SJCRH30 (cell line): ENCODE measurements around the gene RIPOR1. TPM values are rescaled to one million over a fixed set of nuclear protein-coding genes. Genes with fewer than 3 reads are reported as not detected.
A peak's percentile ranks its signal among the peaks of the same experiment; 100 is the strongest.
"Not testable (repeated sequence)": the region's sequence is repeated elsewhere in the genome, so short reads cannot be mapped to it uniquely, and the experiment has no call there.

Source experiments
- DNase-seq, 2 experiments: peaks; one replicate each; pipeline ENCODE4 v3.0.0-alpha.2; 2015 to 2020
- H3K27ac ChIP-seq: fragments of 250-450 bp; sonication (Bioruptor Pico); 2 replicates; pipeline ENCODE4 v1.5.1; 2020; ENCODE audit warnings: mild to moderate bottlenecking, moderate library complexity
- H3K27me3 ChIP-seq: fragments of 250-450 bp; sonication (Bioruptor Pico); 2 replicates; pipeline ENCODE4 v1.5.1; 2020; ENCODE audit warnings: mild to moderate bottlenecking, moderate library complexity
- H3K36me3 ChIP-seq: fragments of 250-450 bp; sonication (Bioruptor Pico); 2 replicates; pipeline ENCODE4 v1.5.1; 2020; ENCODE audit warnings: mild to moderate bottlenecking, moderate library complexity
- H3K4me1 ChIP-seq: fragments of 250-450 bp; sonication (Bioruptor Pico); 2 replicates; pipeline ENCODE4 v1.5.1; 2020; ENCODE audit warnings: mild to moderate bottlenecking, moderate library complexity
- H3K4me3 ChIP-seq: fragments of 250-450 bp; sonication (Bioruptor Pico); 2 replicates; pipeline ENCODE4 v1.5.1; 2020; ENCODE audit warnings: mild to moderate bottlenecking, moderate library complexity
- H3K9me3 ChIP-seq: fragments of 250-450 bp; sonication (Bioruptor Pico); replicated peaks from 2 replicates; pipeline ENCODE4 v1.5.1; 2020; ENCODE audit warnings: mild to moderate bottlenecking, moderate library complexity
- total RNA-seq: library from RNA; depleted of rRNA; stranded (reverse); fragments of >200 nt; shearing (Covaris generic); gene quantifications from 2 replicates; pipeline ENCODE4 v1.2.3, GENCODE V29; 2014

The RIPOR1 gene
- total RNA-seq, 1 experiment from 2014 or later = 13.5 TPM

DNA sequence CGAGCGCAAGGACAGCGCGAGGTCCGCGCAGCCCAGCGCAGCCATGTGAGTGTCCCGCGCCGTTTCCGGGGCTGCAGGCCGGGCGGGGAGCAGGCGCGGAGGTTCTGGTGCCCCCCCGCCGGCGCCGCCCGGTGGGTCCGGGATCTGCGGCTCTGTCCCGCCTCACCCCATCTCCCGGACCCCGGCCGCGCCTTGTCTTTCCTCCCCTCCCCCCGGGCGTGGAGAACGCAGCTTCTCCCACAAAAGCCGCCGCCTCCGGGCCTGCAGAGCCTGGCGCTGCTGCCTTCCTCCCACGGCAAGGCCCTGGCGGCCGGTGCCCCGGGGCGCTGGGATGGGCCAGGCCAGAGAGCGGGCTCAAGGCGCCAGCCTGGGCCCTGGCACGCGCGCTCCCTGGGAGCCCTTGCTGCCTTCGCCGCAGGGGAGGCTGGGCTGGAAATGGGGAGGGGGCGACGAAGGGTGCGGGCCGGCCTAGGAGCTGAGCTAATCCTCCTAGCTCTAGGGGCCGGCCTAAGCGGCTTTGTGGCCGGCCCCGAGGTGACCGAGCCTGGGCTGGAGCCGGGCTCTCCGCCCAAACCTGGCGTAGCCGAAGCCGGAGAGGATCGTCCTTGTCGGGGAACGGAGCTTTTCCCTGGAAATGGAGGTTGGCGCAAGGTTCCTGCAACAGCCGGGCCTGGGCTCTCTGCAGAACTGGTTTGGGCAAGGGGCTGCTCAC lies 397 bp downstream of the RIPOR1 start:
- DNase-seq = peak; percentile 40 to 45
- Histone ChIP-seq H3K27me3 (no peaks in the 10 kb centered on the region; the same call in 1 of the 2 replicates), H3K4me3 (peak overlapping the region; percentile 98), H3K36me3 (no peaks in the 10 kb centered on the region), H3K27ac (peak overlapping the region; percentile 79), H3K4me1 (no peaks in the 10 kb centered on the region; the same call in 1 of the 2 replicates), H3K9me3 (no peaks in the 10 kb centered on the region)

DNA sequence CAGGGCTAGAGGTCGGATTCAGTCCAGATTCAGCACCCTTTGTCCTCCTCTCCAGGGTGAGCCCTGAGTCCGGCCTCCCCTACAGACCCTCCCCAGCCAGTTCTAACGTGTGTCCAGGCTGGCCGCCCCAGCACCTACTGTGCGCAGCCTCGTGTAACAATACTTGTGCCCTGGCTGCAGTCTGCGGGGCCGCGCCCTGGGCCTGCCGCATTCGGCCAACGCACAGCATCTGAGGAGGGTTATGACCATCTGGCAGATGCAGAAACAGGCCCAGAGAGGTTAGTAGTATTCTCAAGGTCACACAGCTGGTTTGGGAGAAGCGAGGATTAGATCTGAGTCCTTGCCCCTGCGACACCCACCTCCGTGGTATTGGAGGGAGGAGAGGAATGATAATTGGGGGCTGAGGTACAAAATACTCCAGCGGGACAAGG lies 968 bp downstream of the RIPOR1 start:
- Histone ChIP-seq H3K27ac (peak overlapping the region; percentile 79), H3K4me3 (peak overlapping the region; percentile 98), H3K9me3 (no peaks in the 10 kb centered on the region), H3K4me1 (no peaks in the 10 kb centered on the region; the same call in 1 of the 2 replicates), H3K36me3 (no peaks in the 10 kb centered on the region), H3K27me3 (no peaks in the 10 kb centered on the region; the same call in 1 of the 2 replicates)
- no peak for DNase-seq

DNA sequence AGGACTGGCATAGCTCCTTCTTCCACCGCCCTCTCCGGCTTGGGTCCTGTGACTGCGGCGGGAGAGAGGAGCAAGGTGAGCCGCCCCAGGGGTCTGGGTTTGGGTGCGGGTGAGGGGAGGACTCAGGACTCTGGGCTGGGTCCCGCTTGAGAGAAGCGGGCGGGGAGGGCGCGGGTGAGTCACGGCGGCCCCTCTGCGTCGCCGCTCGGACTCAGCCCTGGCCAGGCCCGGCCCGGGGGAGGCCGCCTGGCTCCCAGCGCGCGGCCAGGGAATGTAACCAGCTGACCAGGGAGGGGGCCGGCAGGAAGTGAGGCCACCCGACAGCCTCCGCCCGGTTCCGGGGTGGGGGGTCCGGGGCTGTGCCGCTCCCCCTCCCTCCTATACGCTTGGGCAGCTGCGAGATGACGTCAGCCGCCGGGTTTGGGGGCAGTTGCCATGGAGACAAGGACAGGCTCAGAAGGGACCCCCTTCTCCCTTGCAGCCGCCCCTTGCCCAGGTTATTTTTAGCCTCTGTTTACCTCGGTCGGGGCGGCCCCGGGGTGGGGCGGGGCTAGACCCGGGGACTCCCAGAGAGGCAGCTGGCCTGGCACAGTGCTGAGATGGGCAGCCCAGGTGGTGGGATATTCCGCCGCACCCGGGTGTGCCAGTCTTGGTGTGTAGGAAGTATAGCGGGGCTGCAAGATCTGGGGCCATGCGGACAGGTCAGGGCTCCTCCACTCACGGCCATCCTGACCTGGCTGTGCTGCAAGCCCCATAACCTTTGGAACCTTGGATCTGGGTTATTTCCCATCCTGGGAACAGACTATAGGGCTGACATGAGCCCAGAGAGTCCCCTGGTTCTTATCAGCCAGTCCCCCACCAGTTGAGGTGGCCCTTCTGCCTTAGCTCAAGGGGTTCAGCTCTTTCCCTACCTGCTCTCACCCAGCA lies 1.6 kb downstream of the RIPOR1 start:
- peak overlapping the region; percentile 98 for H3K4me3 ChIP-seq
- H3K27me3 ChIP-seq = no peaks in the 10 kb centered on the region
- H3K27ac ChIP-seq = peak overlapping the region; percentile 79
- H3K4me1 ChIP-seq = no peaks in the 10 kb centered on the region; the same call in 1 of the 2 replicates
- no peaks in the 10 kb centered on the region for H3K9me3 ChIP-seq
- no peaks in the 10 kb centered on the region for H3K36me3 ChIP-seq
- peak; percentile 67 to 77 for DNase-seq

DNA sequence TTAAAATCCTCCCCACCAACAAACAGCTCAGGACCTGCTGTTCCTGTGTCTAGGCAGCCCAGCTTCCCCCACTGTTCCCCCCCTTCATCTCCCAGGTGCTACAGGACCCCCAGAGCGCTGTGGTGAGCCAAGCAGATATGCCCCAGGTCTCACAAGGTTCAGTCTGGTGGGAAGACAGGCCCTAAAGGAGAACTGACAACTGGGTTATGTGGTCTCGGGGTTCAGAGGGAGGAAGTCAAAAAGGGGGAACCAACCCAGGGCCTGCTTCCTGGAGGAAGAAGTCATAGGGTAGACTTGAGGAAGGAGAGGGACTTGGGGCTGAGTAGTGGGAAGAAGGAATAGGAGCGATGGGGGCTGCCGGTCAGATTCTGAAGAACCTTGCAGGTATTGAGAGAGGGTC lies 2.6 kb downstream of the RIPOR1 start:
- H3K36me3 ChIP-seq = no peaks in the 10 kb centered on the region
- H3K27ac ChIP-seq = no peak overlapping the region
- no peaks in the 10 kb centered on the region for H3K9me3 ChIP-seq
- H3K27me3 ChIP-seq = no peaks in the 10 kb centered on the region
- no peaks in the 10 kb centered on the region; the same call in 1 of the 2 replicates for H3K4me1 ChIP-seq
- H3K4me3 ChIP-seq = no peak overlapping the region
- no peak for DNase-seq

DNA sequence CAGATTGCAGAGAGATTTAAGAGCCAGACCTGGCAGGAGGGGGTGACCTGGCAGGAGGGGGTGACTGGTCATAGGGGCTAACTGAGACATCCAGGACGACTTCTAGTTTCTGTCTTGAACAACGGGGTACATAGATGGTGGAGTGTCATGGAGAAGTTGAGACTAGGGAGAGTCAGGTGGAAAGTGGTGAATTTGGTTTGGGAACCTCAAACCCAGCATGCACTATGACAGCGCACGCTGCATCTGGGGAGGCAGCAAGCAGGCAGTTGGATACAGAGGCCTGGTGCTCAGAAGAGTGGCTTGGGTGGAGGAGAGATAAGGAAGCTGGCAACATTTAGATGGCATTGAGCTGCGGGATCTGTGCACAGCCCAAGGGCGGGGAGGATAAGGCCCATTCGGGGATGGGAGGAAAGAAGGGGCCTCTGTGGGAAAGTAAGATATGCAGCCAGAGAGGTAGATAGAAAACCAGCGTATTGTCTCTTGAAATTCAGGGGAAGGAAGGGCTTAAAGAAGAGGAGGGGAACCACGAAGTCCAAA lies 4.5 kb downstream of the RIPOR1 start:
- Histone ChIP-seq H3K4me3 (no peak overlapping the region), H3K27me3 (no peaks in the 10 kb centered on the region), H3K27ac (no peak overlapping the region), H3K4me1 (no peaks in the 10 kb centered on the region; the same call in 1 of the 2 replicates), H3K9me3 (no peaks in the 10 kb centered on the region), H3K36me3 (no peaks in the 10 kb centered on the region)
- no peak for DNase-seq

DNA sequence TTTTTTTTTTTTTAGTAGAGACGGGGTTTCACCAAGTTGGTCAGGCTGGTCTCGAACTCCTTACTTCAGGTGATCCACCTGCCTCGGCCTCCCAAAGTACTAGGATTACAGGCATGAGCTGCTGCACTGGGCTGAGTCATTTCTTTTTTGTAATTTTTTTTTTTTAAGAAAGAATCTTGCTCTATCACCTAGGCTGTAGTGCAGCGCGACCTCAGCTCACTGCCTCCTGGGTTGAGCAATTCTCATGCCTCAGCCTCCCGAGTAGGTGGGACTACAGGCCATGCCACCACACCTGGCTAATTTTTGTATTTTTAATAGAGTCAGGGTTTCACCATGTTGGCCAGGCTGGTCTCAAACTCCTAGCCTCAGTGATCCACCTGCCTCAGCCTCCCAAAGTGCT lies 5.4 kb downstream of the RIPOR1 start:
- not testable (repeated sequence) for H3K27ac ChIP-seq, DNase-seq, H3K4me1 ChIP-seq, H3K36me3 ChIP-seq, H3K4me3 ChIP-seq, H3K9me3 ChIP-seq, H3K27me3 ChIP-seq

DNA sequence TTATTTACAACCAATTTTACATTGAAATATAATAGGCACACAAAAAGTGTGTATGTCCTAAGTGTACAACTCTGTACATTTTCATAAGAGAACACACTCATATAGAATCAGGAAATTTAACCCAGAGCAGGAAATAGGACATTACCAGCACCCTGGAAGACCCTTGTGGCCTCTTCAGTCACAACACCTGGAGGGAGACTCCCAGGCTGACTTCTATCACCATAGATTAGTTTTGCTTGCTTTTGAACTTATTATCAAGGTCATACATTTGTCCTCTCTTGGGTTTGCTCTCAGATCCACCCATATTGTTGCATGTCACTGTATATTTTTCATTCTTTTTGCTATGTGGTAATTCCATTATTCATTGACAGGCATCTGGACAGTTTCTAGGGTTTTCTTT lies 5.8 kb downstream of the RIPOR1 start:
- Histone ChIP-seq H3K27me3 (no peaks in the 10 kb centered on the region), H3K9me3 (no peaks in the 10 kb centered on the region), H3K4me3 (no peak overlapping the region), H3K36me3 (no peaks in the 10 kb centered on the region), H3K27ac (no peak overlapping the region), H3K4me1 (no peaks in the 10 kb centered on the region; the same call in 1 of the 2 replicates)
- DNase-seq = no peak

DNA sequence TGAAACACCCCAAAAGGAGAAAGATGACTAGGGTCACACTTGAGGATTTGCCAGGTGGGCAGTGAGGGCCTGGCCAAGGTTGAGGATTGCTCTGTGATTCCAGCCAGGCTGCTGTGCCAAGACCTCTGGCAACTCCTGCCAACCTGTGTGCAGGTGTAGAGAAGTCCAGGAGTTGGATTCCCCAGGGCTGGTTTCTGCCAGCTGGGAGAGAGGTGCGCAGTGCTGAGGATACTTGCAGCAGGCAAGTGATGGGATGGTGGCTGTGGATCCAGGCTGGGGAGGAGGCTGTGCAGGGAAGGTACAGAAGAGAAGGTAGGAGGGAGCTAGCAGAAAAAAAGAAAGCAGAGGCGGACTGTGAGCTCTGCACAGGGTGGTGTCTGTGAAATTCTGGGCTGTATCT lies 6.6 kb downstream of the RIPOR1 start:
- Histone ChIP-seq H3K9me3 (no peaks in the 10 kb centered on the region), H3K27ac (no peak overlapping the region), H3K36me3 (no peaks in the 10 kb centered on the region), H3K4me3 (no peak overlapping the region), H3K4me1 (no peaks in the 10 kb centered on the region; the same call in 1 of the 2 replicates), H3K27me3 (no peaks in the 10 kb centered on the region)
- no peak for DNase-seq

DNA sequence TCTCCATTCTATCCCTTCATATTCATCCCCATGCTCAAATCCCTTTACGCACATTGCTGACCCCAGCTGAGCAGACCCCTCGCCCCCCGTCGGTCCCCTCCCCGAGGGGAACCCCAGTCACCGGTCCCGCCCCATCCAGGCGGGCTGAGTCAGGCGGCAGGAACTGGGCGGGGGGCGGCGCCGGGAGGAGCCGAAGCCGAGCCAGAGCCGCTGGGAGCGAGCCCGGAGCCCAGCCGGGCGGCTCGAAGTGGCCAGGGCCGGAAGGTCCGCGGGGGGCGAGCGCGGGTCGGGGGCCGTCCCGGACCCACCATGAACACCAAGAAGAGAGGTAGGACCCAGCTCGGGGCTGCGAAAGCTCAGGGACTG lies 8.6 kb downstream of the RIPOR1 start:
- DNase-seq = no peak
- peak overlapping the region; percentile 22 for H3K4me3 ChIP-seq
- no peaks in the 10 kb centered on the region for H3K4me1 ChIP-seq
- H3K27ac ChIP-seq = no peak overlapping the region
- H3K36me3 ChIP-seq = no peaks in the 10 kb centered on the region; the same call in 1 of the 2 replicates
- no peaks in the 10 kb centered on the region for H3K9me3 ChIP-seq
- no peaks in the 10 kb centered on the region for H3K27me3 ChIP-seq

DNA sequence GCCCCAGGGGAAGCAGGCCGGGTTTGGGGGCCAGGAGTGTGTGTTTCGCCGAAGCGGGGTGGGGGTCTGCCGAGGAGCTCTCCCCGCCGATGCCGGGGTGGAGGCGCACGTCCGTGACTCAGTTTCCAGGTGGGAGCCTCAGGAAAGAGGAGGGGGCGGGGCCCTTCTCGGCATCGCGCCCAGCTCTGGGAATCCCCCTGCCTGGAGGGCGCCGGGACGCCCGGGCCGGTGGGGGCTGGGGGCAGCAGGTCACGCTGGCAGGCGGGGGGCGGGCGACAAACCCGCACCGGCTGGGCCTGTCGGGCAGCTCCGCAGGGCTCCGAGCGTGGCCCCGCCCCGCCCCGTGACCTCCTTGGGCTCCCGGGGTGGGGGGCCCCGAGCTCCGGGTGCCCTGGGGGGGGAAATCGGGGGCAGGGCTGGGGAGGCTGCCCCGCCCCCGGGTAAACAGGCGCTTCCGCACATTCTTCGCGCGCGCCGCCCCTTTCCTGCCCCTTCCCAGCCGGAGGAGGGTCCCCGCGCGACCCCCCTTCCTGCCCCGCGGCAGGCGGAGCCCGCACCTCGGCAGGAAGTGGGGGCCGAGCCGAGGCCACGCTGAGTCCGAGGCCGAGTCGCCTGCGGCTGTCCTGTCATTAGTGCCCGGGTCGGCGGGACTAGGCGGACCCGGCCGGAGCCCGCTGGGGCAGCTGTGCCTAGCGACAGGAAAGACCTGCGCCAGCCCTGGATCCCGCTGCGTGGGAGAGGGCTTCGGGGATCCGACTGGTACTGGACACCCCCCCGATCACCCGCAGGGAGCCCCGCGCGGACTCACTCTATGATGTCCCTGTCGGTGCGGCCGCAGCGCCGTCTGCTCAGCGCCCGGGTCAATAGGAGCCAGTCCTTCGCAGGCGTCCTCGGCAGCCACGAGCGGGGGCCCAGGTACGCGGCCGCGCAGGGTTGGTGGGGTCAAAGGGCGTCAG lies 9.3 kb downstream of the RIPOR1 start:
- no peaks in the 10 kb centered on the region for H3K27me3 ChIP-seq
- H3K36me3 ChIP-seq = no peaks in the 10 kb centered on the region; the same call in 1 of the 2 replicates
- no peaks in the 10 kb centered on the region for H3K4me1 ChIP-seq
- no peak for DNase-seq
- H3K4me3 ChIP-seq = peak overlapping the region; percentile 22
- no peak overlapping the region for H3K27ac ChIP-seq
- H3K9me3 ChIP-seq = no peaks in the 10 kb centered on the region

DNA sequence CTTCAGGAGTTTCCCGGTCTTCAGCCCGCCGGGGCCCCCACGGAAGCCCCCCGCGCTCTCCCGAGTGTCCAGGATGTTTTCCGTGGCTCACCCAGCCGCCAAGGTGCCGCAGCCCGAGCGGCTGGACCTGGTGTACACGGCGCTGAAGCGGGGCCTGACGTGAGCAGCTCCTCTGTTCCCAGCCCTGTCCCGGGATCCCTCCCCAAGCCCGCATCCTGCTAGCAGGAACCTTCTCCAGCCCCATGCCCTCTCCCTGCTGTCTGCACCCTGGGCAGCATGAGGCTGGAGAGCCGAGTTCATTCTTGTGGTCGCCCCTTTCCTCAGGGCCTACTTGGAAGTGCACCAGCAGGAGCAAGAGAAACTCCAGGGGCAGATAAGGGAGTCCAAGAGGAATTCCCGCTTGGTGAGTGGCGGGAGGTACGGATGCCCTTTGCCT lies 10.1 kb downstream of the RIPOR1 start:
- H3K4me3 ChIP-seq = no peak overlapping the region
- no peaks in the 10 kb centered on the region; the same call in 1 of the 2 replicates for H3K36me3 ChIP-seq
- DNase-seq = no peak
- no peaks in the 10 kb centered on the region for H3K4me1 ChIP-seq
- no peak overlapping the region for H3K27ac ChIP-seq
- no peaks in the 10 kb centered on the region for H3K9me3 ChIP-seq
- H3K27me3 ChIP-seq = no peaks in the 10 kb centered on the region

DNA sequence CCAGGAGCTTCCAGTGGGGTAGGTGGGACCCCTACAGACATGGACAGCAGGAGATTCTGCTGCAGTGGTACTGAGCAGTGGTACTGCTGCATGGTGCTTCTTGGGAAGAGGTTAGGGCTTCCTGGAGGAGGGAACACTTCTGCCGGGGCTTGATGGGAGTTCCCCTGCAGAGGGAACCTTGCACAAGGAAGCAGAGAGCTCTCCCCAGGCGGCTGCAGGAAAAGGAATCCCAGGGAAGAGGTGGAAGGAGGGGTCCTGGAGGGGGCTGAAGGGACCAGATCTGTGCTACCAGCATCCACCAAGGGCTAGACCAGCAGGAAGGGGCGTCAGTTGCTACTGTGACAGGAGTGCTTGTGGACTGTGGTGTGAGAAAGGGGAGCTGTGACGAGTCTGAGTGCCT lies 10.6 kb downstream of the RIPOR1 start:
- Histone ChIP-seq H3K36me3 (no peaks in the 10 kb centered on the region; the same call in 1 of the 2 replicates), H3K27ac (no peak overlapping the region), H3K27me3 (no peaks in the 10 kb centered on the region), H3K9me3 (no peaks in the 10 kb centered on the region), H3K4me1 (no peaks in the 10 kb centered on the region), H3K4me3 (no peak overlapping the region)
- no peak for DNase-seq

DNA sequence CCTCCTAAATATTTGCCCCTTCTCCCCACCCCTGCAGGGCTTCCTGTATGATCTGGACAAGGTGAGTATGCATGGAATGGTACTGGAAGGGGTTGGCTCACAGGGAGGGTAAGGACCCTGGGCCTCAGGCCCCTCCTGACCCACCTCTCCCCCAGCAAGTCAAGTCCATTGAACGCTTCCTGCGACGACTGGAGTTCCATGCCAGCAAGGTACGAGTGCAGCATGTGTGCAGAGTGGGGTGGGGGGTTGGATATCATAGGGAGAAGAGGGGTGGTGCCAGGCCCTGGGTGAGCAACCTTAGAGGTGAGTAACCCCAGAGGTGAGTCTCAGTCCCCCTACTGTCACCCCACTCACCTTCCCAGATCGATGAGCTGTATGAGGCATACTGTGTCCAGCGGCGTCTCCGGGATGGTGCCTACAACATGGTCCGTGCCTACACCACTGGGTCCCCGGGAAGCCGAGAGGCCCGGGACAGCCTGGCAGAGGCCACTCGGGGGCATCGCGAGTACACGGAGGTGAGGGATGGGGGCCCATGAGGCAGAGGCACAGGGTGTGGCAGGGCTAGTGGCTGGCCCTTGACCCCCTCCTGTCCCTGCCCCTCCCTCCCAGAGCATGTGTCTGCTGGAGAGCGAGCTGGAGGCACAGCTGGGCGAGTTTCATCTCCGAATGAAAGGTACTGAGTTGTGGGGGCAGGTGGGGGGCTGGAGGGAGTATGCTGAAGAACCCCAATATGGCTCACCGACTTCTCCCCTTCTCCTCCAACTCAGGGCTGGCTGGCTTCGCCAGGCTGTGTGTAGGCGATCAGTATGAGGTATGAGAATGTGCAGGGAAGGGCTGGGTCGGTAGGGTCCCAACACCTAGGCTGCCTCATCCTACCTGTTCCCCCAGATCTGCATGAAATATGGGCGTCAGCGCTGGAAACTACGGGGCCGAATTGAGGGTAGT lies 11.3 kb downstream of the RIPOR1 start:
- Histone ChIP-seq H3K4me3 (no peak overlapping the region), H3K27me3 (no peaks in the 10 kb centered on the region), H3K9me3 (no peaks in the 10 kb centered on the region), H3K4me1 (no peaks in the 10 kb centered on the region), H3K27ac (no peak overlapping the region), H3K36me3 (no peaks in the 10 kb centered on the region; the same call in 1 of the 2 replicates)
- DNase-seq = no peak
